WERI-Rb-1 (cell line): Measurements from ENCODE around the gene UBASH3B.

Experiments used
- DNase-seq: peaks from one replicate; pipeline ENCODE4 v3.0.0-alpha.2; 2020
- H3K27ac ChIP-seq: fragments of 250-450 bp; sonication (Bioruptor Pico); 2 replicates; pipeline ENCODE4 v1.5.1; 2020; ENCODE audit warnings: mild to moderate bottlenecking, moderate library complexity
- H3K27me3 ChIP-seq: fragments of 250-450 bp; sonication (Bioruptor Pico); 2 replicates; pipeline ENCODE4 v1.5.1; 2021; ENCODE audit warnings: mild to moderate bottlenecking, low read depth, moderate library complexity; ENCODE audit not compliant: insufficient read depth, severe bottlenecking
- H3K36me3 ChIP-seq: fragments of 250-450 bp; sonication (Bioruptor Pico); 2 replicates; pipeline ENCODE4 v1.5.1; 2020; ENCODE audit warnings: mild to moderate bottlenecking, moderate library complexity
- H3K4me3 ChIP-seq: 2 replicates; pipeline ENCODE4 v1.5.1; 2011; ENCODE audit warnings: low read depth, mild to moderate bottlenecking, control low read depth, low read length
- H3K9me3 ChIP-seq: fragments of 250-450 bp; sonication (Bioruptor Pico); 2 replicates; pipeline ENCODE4 v1.5.1; 2021; ENCODE audit warnings: mild to moderate bottlenecking, moderate library complexity; ENCODE audit not compliant: severe bottlenecking
- CTCF ChIP-seq: IDR thresholded peaks from 2 replicates; pipeline ENCODE4 v1.5.1; 2011; ENCODE audit warnings: low read depth, mild to moderate bottlenecking, control low read depth, inconsistent platforms, low read length

The UBASH3B gene

GRCh38 chr11:122681735-122682134 is 26.2 kb downstream of the UBASH3B start:
- peaks cover 81% of the 10 kb centered on the region for H3K27me3 ChIP-seq
- H3K4me3 ChIP-seq: no peak overlapping the region
- H3K36me3 ChIP-seq: no peaks in the 10 kb centered on the region
- no peaks in the 10 kb centered on the region for H3K9me3 ChIP-seq
- H3K27ac ChIP-seq: no peak overlapping the region
- no peak for TF ChIP-seq CTCF
- no peak for DNase-seq

- Histone ChIP-seq H3K4me3 (no peak overlapping the region), H3K9me3 (no peaks in the 10 kb centered on the region), H3K36me3 (no peaks in the 10 kb centered on the region), H3K27me3 (peaks cover 80% of the 10 kb centered on the region), H3K27ac (no peak overlapping the region)
- no peak for DNase-seq
- no peak for TF ChIP-seq CTCF
These were observed 26.9 kb downstream of the UBASH3B start for GRCh38 chr11:122682464-122682863.

GRCh38 chr11:122685041-122685440 is 29.5 kb downstream of the UBASH3B start:
- H3K9me3 ChIP-seq: no peaks in the 10 kb centered on the region
- H3K27ac ChIP-seq: no peak overlapping the region
- peaks cover 65% of the 10 kb centered on the region for H3K27me3 ChIP-seq
- no peak overlapping the region for H3K4me3 ChIP-seq
- no peaks in the 10 kb centered on the region for H3K36me3 ChIP-seq
- DNase-seq: no peak
- no peak for TF ChIP-seq CTCF

GRCh38 chr11:122686111-122686510 is 30.6 kb downstream of the UBASH3B start:
- H3K27ac ChIP-seq: no peak overlapping the region
- H3K4me3 ChIP-seq: no peak overlapping the region
- TF ChIP-seq CTCF: no peak
- DNase-seq: no peak
- no peaks in the 10 kb centered on the region for H3K9me3 ChIP-seq
- peaks cover 62% of the 10 kb centered on the region for H3K27me3 ChIP-seq
- no peaks in the 10 kb centered on the region for H3K36me3 ChIP-seq

GRCh38 chr11:122690384-122690783 is 34.9 kb downstream of the UBASH3B start:
- H3K36me3 ChIP-seq: no peaks in the 10 kb centered on the region
- H3K27ac ChIP-seq: no peak overlapping the region
- TF ChIP-seq CTCF: no peak
- H3K27me3 ChIP-seq: peaks cover 56% of the 10 kb centered on the region
- no peak overlapping the region for H3K4me3 ChIP-seq
- no peaks in the 10 kb centered on the region for H3K9me3 ChIP-seq
- DNase-seq: no peak

GRCh38 chr11:122690801-122691548 is 35.5 kb downstream of the UBASH3B start:
- H3K36me3 ChIP-seq: no peaks in the 10 kb centered on the region
- H3K27me3 ChIP-seq: peaks cover 56% of the 10 kb centered on the region
- TF ChIP-seq CTCF: no peak
- no peak overlapping the region for H3K27ac ChIP-seq
- no peak for DNase-seq
- no peaks in the 10 kb centered on the region for H3K9me3 ChIP-seq
- H3K4me3 ChIP-seq: no peak overlapping the region
